SJSA1 (cell line): Measurements from ENCODE around the gene CDKAL1. TPM values are rescaled to one million over a fixed set of nuclear protein-coding genes. Genes with fewer than 3 reads are reported as not detected.

ENCODE experiments used
- DNase-seq, 2 experiments: peaks; one replicate each; pipeline ENCODE4 v3.0.0-alpha.2; 2015 to 2020; ENCODE audit warnings: low spot score in 2 of 2, low read depth in 1 of 2
- H3K27ac ChIP-seq: fragments of 250-450 bp; sonication (Bioruptor Pico); 2 replicates; pipeline ENCODE4 v1.5.1; 2020; ENCODE audit warnings: mild to moderate bottlenecking, moderate library complexity
- H3K27me3 ChIP-seq: fragments of 250-450 bp; sonication (Bioruptor Pico); replicated peaks from 2 replicates; pipeline ENCODE4 v1.5.1; 2020; ENCODE audit warnings: mild to moderate bottlenecking, moderate library complexity
- H3K36me3 ChIP-seq: fragments of 250-450 bp; sonication (Bioruptor Pico); 2 replicates; pipeline ENCODE4 v1.5.1; 2020; ENCODE audit warnings: mild to moderate bottlenecking
- H3K4me1 ChIP-seq: fragments of 250-450 bp; sonication (Bioruptor Pico); replicated peaks from 2 replicates; pipeline ENCODE4 v1.6.1; 2021; ENCODE audit warnings: mild to moderate bottlenecking
- H3K4me3 ChIP-seq: fragments of 250-450 bp; sonication (Bioruptor Pico); 2 replicates; pipeline ENCODE4 v1.5.1; 2020; ENCODE audit warnings: mild to moderate bottlenecking
- H3K9me3 ChIP-seq: fragments of 250-450 bp; sonication (Bioruptor Pico); replicated peaks from 2 replicates; pipeline ENCODE4 v1.5.1; 2020; ENCODE audit warnings: mild to moderate bottlenecking
- total RNA-seq: library from RNA; depleted of rRNA; stranded (reverse); fragments of >200 nt; shearing (Covaris generic); gene quantifications from 2 replicates; pipeline ENCODE4 v1.2.3, GENCODE V29; 2014

The CDKAL1 gene
- total RNA-seq, 1 experiment from 2014 or later = 25.7 TPM

DNA sequence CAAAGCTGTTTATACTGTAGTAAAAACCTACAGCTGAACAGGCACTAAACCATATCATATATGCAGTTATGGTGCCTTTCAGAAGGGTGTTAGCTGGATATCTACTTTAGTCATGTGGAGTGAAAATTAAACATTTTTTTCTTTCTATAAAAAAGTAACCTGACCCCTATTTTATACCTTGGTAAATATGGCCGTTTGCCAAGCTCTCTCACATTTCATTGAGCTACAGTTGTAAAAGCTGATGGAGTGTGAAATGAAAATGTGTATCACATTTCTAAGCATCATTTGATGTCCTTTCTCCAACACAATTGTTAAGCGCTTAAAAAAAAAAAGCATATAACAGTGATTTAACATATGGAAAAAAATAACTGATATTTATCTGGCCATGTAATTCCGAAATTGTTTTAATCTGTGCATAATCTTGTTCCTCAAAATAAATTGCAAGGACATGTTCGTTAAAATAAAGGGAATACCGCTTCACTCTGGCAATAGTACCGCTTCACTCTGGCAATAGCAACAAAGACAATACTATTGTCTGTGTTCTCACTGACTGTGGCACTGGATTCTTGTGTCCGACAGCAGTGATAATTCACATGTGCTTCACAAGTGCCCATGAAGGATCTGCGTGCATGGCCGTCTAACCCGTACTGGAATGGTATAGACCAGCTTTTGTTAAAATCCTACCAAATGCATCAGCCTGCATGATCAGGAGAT lies 667.5 kb downstream of the CDKAL1 start:
- no peaks in the 10 kb centered on the region for H3K9me3 ChIP-seq
- H3K4me1 ChIP-seq = no peaks in the 10 kb centered on the region
- no peak for DNase-seq
- 0 out of 2 replicates have a peak, but pooled peaks cover 3% of the 10 kb centered on the region for H3K36me3 ChIP-seq
- H3K4me3 ChIP-seq = no peak overlapping the region
- no peak overlapping the region for H3K27ac ChIP-seq
- no peaks in the 10 kb centered on the region for H3K27me3 ChIP-seq

DNA sequence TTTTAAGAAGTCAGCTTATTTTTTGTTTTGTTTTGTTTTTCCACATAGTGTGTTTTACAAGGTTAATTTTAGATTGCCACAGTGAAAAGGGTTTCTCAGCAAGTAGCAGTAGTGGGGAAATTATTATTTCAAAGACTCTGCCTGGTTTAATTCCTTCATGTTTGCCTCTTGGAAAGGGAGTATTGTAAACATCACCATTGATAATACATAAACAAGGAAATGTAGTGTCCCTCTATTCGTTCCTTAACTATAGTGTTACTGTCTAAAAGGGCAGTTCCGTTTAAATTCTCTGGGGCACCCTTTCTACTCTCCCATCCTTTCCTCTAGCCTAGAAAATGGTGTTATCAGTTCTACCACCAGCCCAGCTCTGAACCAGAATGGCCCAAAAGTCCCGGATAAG lies 668.3 kb downstream of the CDKAL1 start:
- DNase-seq = no peak
- Histone ChIP-seq H3K27me3 (no peaks in the 10 kb centered on the region), H3K4me1 (no peaks in the 10 kb centered on the region), H3K27ac (no peak overlapping the region), H3K36me3 (0 out of 2 replicates have a peak, but pooled peaks cover 3% of the 10 kb centered on the region), H3K9me3 (no peaks in the 10 kb centered on the region), H3K4me3 (no peak overlapping the region)

DNA sequence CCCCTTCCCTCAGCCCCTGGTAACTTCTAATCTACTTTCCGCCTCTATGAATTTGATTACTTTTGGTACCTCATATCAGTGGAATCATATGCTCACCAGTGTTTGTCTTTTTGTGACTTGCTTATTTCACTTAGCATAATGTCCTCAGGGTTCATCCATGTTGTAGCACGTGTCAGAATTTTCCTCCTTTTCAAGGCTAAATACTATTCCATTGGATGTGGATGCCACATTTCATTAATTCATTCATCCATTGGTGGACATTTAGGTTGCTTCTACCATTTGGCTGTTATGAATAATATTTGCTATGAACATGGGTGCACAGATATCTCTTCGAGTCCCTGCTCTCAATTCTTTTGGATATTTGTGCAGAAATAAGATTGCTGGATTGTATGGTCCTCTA lies 670.7 kb downstream of the CDKAL1 start:
- 0 out of 2 replicates have a peak, but pooled peaks cover 3% of the 10 kb centered on the region for H3K36me3 ChIP-seq
- H3K4me1 ChIP-seq = no peaks in the 10 kb centered on the region
- H3K27ac ChIP-seq = no peak overlapping the region
- DNase-seq = no peak
- H3K4me3 ChIP-seq = no peak overlapping the region
- no peaks in the 10 kb centered on the region for H3K9me3 ChIP-seq
- no peaks in the 10 kb centered on the region for H3K27me3 ChIP-seq

DNA sequence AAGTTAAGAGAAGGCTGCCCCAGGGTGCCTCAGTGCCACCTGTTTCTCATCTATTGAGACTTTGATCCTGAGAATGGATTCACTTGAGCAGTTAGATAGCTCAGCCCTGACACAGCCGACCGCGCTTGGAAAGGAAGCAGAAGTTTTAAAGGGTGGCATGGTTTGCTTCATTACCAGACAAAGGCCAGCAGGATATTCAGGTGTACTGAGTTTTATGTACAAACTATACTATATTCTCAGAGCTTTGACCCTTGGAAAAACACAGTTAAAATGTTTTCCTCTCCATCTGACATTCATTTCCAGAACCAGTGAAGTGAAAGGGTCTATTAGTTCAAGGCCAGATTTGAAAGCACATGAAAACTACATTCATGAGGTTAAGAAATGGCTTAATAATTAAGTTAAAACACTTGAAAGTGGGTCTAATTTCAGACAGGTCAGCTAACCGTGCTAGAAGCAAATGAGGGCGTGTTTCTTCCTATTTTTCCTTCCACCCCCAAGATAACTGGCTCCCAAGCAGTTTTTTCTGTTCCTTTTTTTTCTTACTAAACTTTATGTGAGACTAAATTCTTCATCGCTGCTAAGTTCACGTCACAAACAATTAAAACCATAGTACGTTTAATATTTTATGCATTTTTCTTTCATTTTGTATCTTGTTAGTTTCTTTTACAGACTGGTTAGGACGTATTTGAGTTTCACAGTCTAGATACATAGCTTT lies 674.0 kb downstream of the CDKAL1 start:
- Histone ChIP-seq H3K9me3 (no peaks in the 10 kb centered on the region), H3K27ac (no peak overlapping the region)
- DNase-seq = no peak

DNA sequence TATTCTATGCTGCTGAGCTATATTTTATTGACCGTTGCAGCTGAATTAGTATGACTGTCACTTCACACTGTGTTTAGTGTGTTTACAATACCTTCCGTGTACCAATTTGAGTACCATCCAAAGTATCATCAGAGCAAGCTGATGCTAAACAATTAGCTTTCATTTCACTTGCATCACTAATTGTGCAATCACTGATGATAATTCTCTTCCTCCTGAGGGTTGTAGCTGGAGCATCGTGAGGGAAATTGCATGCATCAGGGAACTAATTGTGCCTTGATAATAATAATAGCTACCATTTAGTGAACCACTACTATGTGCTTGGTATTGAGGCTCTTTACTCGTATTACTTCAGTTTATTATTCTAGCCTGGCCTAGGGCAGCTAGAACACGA lies 674.5 kb downstream of the CDKAL1 start:
- no peaks in the 10 kb centered on the region for H3K27me3 ChIP-seq
- 0 out of 2 replicates have a peak, but pooled peaks cover 3% of the 10 kb centered on the region for H3K36me3 ChIP-seq
- H3K9me3 ChIP-seq = no peaks in the 10 kb centered on the region; the same call in 1 of the 2 replicates
- no peaks in the 10 kb centered on the region for H3K4me1 ChIP-seq
- no peak for DNase-seq
- H3K4me3 ChIP-seq = no peak overlapping the region
- no peak overlapping the region for H3K27ac ChIP-seq

More for the DNA sequence above, 674.0 kb downstream of the CDKAL1 start:
- Histone ChIP-seq H3K36me3 (0 out of 2 replicates have a peak, but pooled peaks cover 3% of the 10 kb centered on the region), H3K27me3 (no peaks in the 10 kb centered on the region), H3K4me3 (no peak overlapping the region), H3K4me1 (no peaks in the 10 kb centered on the region)

DNA sequence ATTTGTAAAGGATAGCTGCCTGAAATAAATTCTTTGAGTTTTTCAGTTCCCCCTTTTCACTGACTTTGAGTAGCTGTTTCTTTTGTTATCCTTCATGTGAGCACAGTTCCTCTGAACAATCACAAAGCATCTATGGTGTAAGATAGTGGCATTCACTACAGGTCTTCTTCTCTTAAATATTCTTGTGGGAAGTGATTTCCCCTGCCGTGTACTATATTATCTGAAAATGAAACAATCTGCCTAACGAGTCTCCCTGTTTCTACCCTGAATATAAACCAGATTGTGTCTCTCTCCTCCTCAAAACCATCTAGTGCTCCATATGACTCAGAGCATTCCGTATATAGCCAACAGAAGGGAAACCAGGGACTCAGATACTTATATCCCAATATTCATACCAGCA lies 679.2 kb downstream of the CDKAL1 start:
- no peaks in the 10 kb centered on the region for H3K36me3 ChIP-seq
- DNase-seq = no peak

DNA sequence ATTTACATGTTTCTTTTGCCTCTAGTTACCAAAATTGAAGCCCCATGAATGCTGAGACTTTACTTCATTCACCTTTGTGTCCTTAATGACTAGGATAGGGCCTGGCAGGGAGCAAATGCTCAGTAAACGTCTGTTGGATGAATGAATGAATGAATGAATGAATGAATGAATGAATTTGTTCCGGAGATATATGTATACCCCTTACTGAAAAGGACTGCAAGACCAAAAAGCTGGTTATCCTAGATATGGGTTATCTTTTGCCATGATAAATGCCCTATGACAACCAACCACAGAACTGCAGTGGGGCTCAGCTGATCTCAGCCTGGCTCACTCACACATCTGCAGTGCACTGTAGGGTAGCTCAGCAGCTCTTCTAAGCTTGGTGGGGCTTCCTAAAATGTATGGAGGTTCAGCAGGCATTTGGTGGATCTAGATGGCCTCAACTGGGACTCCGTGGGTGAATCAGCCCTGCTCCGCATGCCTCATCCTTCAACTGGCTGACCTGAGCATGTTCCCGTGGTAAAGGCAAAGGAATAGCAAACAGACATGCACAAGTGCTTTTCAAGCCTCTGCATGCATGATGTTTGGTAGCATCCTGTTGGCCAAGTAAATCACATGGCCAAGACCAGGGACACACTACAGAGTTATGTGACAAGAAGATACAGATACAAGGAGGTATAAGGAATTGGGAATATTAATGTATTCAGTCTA lies 680.6 kb downstream of the CDKAL1 start:
- H3K4me3 ChIP-seq = no peak overlapping the region
- DNase-seq = no peak
- H3K9me3 ChIP-seq = no peaks in the 10 kb centered on the region; the same call in 1 of the 2 replicates
- no peaks in the 10 kb centered on the region for H3K36me3 ChIP-seq
- H3K27me3 ChIP-seq = no peaks in the 10 kb centered on the region
- H3K27ac ChIP-seq = no peak overlapping the region
- H3K4me1 ChIP-seq = no peaks in the 10 kb centered on the region

More for the DNA sequence above, 679.2 kb downstream of the CDKAL1 start:
- Histone ChIP-seq H3K4me3 (no peak overlapping the region), H3K4me1 (no peaks in the 10 kb centered on the region), H3K27me3 (no peaks in the 10 kb centered on the region), H3K9me3 (no peaks in the 10 kb centered on the region; the same call in 1 of the 2 replicates), H3K27ac (no peak overlapping the region)

DNA sequence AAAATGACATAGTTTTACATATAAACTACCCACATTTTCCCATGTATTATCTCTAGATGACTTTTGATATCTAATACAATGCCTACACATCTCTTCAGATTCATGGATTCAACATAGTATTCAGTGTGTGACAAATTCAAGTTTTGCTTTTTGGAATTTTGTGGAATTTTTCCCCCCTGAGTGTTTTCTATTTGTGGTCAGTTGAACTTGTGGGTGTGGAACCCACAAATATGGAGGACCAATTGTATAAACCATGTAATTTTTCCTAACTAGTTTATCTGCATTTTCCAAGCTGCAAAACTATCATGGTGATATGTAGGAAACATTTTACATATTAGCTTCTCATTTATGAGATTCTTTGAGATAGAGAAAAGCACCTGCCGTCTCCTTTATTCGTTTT lies 685.0 kb downstream of the CDKAL1 start:
- no peak overlapping the region for H3K4me3 ChIP-seq
- H3K27ac ChIP-seq = no peak overlapping the region
- H3K36me3 ChIP-seq = no peaks in the 10 kb centered on the region
- no peak for DNase-seq
- no peaks in the 10 kb centered on the region; the same call in 1 of the 2 replicates for H3K9me3 ChIP-seq
- H3K27me3 ChIP-seq = no peaks in the 10 kb centered on the region
- H3K4me1 ChIP-seq = no peaks in the 10 kb centered on the region

DNA sequence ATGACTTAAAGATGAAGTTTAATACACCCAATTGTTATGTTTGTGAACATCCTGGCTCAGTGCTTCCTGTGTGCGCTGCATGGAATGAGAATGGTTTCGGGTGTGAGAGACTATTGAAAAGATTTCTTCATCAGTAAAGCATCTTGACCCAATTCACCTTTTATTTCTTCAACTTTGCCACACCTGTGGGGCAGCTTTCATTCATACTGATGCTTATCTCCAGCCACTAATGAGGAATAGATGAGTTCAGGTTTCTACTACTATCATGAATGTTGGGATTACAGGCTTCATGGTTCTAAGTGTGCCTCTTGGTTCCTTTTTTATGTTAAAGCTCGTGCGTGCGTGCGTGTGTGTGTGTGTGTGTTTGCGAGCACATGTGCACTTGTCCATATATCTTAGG lies 685.6 kb downstream of the CDKAL1 start:
- no peak for DNase-seq
- Histone ChIP-seq H3K9me3 (no peaks in the 10 kb centered on the region; the same call in 1 of the 2 replicates), H3K4me3 (no peak overlapping the region), H3K27ac (no peak overlapping the region), H3K27me3 (no peaks in the 10 kb centered on the region), H3K36me3 (no peaks in the 10 kb centered on the region), H3K4me1 (no peaks in the 10 kb centered on the region)

DNA sequence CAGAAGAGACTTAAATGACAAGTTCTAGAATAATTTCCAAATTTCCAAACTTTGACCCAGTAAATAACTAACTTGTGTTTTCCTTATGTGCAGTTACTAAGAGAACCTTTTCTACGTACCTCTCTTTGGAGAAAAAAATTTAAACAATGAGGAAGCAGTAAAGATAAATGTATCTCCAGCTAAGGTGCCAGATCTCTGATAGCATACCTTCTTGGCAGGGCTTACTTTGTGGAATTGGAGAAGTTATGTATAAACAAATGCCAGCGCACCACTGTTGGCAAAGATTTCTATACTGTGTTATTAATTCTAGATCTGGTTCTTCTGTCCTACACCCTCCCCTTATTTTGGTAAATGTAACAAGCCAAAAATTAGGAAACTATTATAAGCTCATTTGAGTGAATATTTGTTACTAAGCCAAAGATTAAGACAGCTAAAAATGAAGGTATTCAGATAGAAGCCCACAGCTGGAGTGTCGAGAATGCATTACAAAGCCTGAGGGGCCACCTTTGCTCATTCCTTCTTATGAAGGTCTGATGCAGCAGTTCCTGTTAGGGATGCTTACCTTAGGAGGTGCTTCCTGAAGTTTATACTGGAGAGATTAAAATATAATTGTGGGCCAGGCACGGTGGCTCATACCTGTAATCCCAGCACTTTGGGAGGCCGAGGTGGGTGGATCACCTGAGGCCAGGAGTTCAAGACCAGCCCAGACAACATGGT lies 686.2 kb downstream of the CDKAL1 start:
- H3K27ac ChIP-seq = no peak overlapping the region
- no peak for DNase-seq
- H3K4me1 ChIP-seq = no peaks in the 10 kb centered on the region
- no peaks in the 10 kb centered on the region for H3K36me3 ChIP-seq
- no peaks in the 10 kb centered on the region for H3K27me3 ChIP-seq
- no peak overlapping the region for H3K4me3 ChIP-seq
- no peaks in the 10 kb centered on the region; the same call in 1 of the 2 replicates for H3K9me3 ChIP-seq

DNA sequence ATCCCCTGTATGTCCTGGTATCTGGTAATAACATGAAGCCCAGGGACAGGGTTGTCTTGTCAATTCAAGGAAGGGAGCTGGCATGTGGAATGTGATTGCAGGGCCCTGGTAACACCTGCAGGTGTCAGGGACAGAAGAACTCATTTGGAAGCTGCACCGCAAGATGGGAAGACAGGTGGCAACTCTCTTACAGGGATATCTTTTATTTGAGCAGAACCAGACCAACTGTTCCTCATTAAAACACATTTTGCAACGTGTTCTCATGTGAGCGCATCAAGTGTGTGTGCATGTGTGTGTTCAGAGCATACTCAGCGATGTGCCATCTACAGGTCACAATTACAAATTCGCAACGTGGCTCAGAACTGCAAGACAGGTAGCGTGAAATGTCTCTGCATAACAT lies 688.4 kb downstream of the CDKAL1 start:
- H3K4me1 ChIP-seq = no peaks in the 10 kb centered on the region
- H3K9me3 ChIP-seq = no peaks in the 10 kb centered on the region; the same call in 1 of the 2 replicates
- no peak for DNase-seq
- no peak overlapping the region for H3K4me3 ChIP-seq
- no peaks in the 10 kb centered on the region for H3K36me3 ChIP-seq
- H3K27me3 ChIP-seq = no peaks in the 10 kb centered on the region
- H3K27ac ChIP-seq = no peak overlapping the region

DNA sequence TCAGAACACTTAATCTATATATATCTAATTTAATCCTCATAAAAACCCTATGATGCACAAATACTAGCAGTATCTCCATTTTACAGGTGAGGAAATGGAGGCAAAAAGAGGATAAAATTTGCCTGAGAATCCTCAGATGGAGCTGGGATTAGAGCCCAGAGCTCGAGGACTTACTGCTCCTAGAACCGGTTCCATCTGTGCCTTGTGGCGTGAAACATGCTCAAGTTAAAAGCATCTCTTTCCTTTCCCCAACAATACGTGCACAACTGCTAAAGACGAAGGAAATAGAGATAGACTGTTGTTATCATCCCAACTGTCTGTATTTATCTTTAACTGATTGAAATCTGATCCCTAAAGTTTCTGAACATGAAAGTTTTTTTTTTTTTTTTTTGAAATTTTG lies 691.7 kb downstream of the CDKAL1 start:
- no peak overlapping the region for H3K4me3 ChIP-seq
- H3K9me3 ChIP-seq = no peaks in the 10 kb centered on the region; the same call in 1 of the 2 replicates
- no peaks in the 10 kb centered on the region for H3K4me1 ChIP-seq
- H3K27ac ChIP-seq = no peak overlapping the region
- no peaks in the 10 kb centered on the region for H3K27me3 ChIP-seq
- no peaks in the 10 kb centered on the region for H3K36me3 ChIP-seq
- DNase-seq = no peak

DNA sequence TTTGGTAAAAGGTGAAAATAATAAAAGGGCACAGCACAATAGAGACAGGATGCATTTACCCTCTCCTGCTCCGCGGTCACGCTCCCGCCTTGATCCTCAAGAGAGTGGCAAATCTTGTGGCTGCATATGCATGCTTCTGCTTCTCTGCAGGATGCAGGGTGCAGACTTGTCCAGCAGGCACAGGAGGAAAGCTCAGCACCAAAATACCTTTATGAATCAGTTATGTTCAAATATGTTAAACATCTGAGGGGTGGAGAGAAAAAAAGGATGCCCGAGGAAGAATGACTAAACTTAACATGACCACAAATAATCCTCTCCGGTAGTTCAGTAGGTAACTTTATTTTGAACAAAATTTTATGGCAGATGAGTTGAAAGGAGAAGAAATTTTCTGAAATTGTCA lies 693.2 kb downstream of the CDKAL1 start:
- H3K27me3 ChIP-seq = no peaks in the 10 kb centered on the region
- H3K4me3 ChIP-seq = no peak overlapping the region
- H3K9me3 ChIP-seq = no peaks in the 10 kb centered on the region; the same call in 1 of the 2 replicates
- no peaks in the 10 kb centered on the region for H3K36me3 ChIP-seq
- DNase-seq = no peak
- no peaks in the 10 kb centered on the region for H3K4me1 ChIP-seq
- no peak overlapping the region for H3K27ac ChIP-seq
